ENCODE measurements around the gene STUM. TPM values are rescaled to one million over a fixed set of nuclear protein-coding genes. Genes with fewer than 3 reads are reported as not detected.

The STUM gene
- total and polyA plus RNA-seq, 10 of the 15 experiments (the other 5 are each of a cell fraction or from before 2014, with no cell fraction given) = under 0.01 to 0.15 (median 0.09) TPM; not detected in 5

DNA sequence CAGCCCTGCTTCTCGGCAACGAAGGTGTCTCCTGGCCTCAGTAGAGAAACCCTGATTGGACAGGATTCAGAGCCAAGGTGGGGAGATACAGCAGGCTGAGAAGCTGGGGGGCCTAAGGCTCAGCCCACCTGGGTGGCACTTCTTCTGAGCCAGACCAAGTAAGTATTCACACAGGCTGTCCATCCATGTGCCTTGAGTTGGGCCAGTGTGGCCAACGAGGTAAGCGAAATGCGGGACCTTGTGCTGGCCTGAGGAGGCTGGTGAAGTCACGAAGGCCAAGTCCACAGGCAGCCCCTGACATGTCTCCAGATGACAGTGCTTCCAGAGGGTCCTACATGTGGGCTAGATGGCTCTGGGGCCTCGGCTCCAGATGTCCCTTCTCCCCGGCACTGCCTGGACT lies 99.2 kb downstream of the STUM start:
- H3K9ac ChIP-seq (ENCODE audit: control insufficient read depth, insufficient read depth, low read length) = no peak overlapping the region
- SMC1A ChIA-PET (ENCODE audit: uncharacterized antibody, unreplicated experiment) = no interaction called here
- H3K4me2 ChIP-seq (ENCODE audit: control insufficient read depth, insufficient read depth) = no peak overlapping the region
- CTCF ChIA-PET = interaction anchor here (1.1 kb wide), 1 partner anchor 14 kb away, joined by 3 read pairs; no protein-coding TSS in a partner anchor
- RAD21 ChIA-PET (ENCODE audit: unreplicated experiment) = interaction anchor here (0.6 kb wide), 1 partner anchor 41 kb away, joined by 3 read pairs; no protein-coding TSS in a partner anchor
- FAIRE-seq (no peak), DNase-seq (ENCODE audit: low read depth, low spot score) (no peak), ATAC-seq (no peak)
- H3K79me2 ChIP-seq (ENCODE audit: control insufficient read depth, insufficient read depth, low read length) = no peaks in the 10 kb centered on the region; the same call in none of the 2 replicates
- H2AFZ ChIP-seq (ENCODE audit: control insufficient read depth, low read depth, low read length) = no peak overlapping the region
- 95% methylated on average over 8 of the region's 8 CpGs for WGBS (ENCODE audit: insufficient coverage, insufficient replicate concordance, low lambda C conversion rate, missing lambda C conversion rate)
- in situ Hi-C loops (cut with MboI) = no loop called here
- peaks cover 10 to 19% of the 10 kb centered on the region in 2 experiments; a peak in 3 of 4 replicates for H3K36me3 ChIP-seq (ENCODE audit: control insufficient read depth in 2 of 2, insufficient read depth in 2 of 2, low read length in 1 of 2)
- H3K9me3 ChIP-seq (replicated peaks; ENCODE audit: control insufficient read depth, insufficient read depth, low read length) = no peaks in the 10 kb centered on the region
- H3K4me3 ChIP-seq = no peak overlapping the region
- intact Hi-C loops (cut with micrococcal nuclease; ENCODE audit: unreplicated experiment) = no loop called here
- no TSS peak for BruUV-seq (replicated peaks)
- no peaks in the 10 kb centered on the region for H3K27me3 ChIP-seq (replicated peaks in 1 of 2; ENCODE audit: control insufficient read depth in 2 of 2, insufficient read depth in 2 of 2, low read length in 1 of 2)
- H4K20me1 ChIP-seq (ENCODE audit: control insufficient read depth, insufficient read depth) = no peaks in the 10 kb centered on the region
- H3K4me1 ChIP-seq (ENCODE audit: control insufficient read depth, insufficient read depth, low read length) = peaks cover 23% of the 10 kb centered on the region
- no peak overlapping the region for H3K27ac ChIP-seq (ENCODE audit: control insufficient read depth, insufficient read depth)
- POLR2A ChIA-PET = no interaction called here
- TF ChIP-seq RAD51 (IDR thresholded peaks at IDR 0.05) (no peak), HCFC1 (IDR thresholded peaks at IDR 0.05; ENCODE audit: low read length) (no peak), NBN (IDR thresholded peaks at IDR 0.05) (no peak), MYB (IDR thresholded peaks at IDR 0.05; ENCODE audit: borderline replicate concordance, low read depth, low read length) (no peak), YY1 (IDR thresholded peaks at IDR 0.05; ENCODE audit: low read depth, low read length) (no peak), SMAD5 (IDR thresholded peaks at IDR 0.05; ENCODE audit: low read depth) (no peak), CBFB (IDR thresholded peaks at IDR 0.05; ENCODE audit: low read depth) (no peak), BHLHE40 (IDR thresholded peaks at IDR 0.05; ENCODE audit: borderline replicate concordance in 1 of 2, low read depth in 2 of 2, low read length in 1 of 2) (no peak), PAX8 (IDR thresholded peaks at IDR 0.05) (no peak), MEF2A (IDR thresholded peaks at IDR 0.05; ENCODE audit: insufficient read depth, low read depth, low read length) (no peak), ZNF24 (IDR thresholded peaks at IDR 0.05) (no peak), SMC3 (IDR thresholded peaks at IDR 0.05; ENCODE audit: borderline replicate concordance, low read length) (no peak), JUND (IDR thresholded peaks at IDR 0.05; ENCODE audit: low read depth, low read length) (no peak), NFYA (IDR thresholded peaks at IDR 0.05; ENCODE audit: borderline replicate concordance, low read depth, low read length) (no peak)
- TF ChIP-seq, protein P1, sequence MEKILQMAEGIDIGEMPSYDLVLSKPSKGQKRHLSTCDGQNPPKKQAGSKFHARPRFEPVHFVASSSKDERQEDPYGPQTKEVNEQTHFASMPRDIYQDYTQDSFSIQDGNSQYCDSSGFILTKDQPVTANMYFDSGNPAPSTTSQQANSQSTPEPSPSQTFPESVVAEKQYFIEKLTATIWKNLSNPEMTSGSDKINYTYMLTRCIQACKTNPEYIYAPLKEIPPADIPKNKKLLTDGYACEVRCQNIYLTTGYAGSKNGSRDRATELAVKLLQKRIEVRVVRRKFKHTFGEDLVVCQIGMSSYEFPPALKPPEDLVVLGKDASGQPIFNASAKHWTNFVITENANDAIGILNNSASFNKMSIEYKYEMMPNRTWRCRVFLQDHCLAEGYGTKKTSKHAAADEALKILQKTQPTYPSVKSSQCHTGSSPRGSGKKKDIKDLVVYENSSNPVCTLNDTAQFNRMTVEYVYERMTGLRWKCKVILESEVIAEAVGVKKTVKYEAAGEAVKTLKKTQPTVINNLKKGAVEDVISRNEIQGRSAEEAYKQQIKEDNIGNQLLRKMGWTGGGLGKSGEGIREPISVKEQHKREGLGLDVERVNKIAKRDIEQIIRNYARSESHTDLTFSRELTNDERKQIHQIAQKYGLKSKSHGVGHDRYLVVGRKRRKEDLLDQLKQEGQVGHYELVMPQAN (conservative IDR thresholded peaks at IDR 0.05) = no peak
- TF ChIP-seq, protein P2, sequence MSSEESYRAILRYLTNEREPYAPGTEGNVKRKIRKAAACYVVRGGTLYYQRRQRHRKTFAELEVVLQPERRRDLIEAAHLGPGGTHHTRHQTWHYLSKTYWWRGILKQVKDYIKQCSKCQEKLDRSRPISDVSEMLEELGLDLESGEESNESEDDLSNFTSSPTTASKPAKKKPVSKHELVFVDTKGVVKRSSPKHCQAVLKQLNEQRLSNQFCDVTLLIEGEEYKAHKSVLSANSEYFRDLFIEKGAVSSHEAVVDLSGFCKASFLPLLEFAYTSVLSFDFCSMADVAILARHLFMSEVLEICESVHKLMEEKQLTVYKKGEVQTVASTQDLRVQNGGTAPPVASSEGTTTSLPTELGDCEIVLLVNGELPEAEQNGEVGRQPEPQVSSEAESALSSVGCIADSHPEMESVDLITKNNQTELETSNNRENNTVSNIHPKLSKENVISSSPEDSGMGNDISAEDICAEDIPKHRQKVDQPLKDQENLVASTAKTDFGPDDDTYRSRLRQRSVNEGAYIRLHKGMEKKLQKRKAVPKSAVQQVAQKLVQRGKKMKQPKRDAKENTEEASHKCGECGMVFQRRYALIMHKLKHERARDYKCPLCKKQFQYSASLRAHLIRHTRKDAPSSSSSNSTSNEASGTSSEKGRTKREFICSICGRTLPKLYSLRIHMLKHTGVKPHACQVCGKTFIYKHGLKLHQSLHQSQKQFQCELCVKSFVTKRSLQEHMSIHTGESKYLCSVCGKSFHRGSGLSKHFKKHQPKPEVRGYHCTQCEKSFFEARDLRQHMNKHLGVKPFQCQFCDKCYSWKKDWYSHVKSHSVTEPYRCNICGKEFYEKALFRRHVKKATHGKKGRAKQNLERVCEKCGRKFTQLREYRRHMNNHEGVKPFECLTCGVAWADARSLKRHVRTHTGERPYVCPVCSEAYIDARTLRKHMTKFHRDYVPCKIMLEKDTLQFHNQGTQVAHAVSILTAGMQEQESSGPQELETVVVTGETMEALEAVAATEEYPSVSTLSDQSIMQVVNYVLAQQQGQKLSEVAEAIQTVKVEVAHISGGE (CRISPR knock-in tag; IDR thresholded peaks at IDR 0.05) = no peak
- TF ChIP-seq, protein P3, sequence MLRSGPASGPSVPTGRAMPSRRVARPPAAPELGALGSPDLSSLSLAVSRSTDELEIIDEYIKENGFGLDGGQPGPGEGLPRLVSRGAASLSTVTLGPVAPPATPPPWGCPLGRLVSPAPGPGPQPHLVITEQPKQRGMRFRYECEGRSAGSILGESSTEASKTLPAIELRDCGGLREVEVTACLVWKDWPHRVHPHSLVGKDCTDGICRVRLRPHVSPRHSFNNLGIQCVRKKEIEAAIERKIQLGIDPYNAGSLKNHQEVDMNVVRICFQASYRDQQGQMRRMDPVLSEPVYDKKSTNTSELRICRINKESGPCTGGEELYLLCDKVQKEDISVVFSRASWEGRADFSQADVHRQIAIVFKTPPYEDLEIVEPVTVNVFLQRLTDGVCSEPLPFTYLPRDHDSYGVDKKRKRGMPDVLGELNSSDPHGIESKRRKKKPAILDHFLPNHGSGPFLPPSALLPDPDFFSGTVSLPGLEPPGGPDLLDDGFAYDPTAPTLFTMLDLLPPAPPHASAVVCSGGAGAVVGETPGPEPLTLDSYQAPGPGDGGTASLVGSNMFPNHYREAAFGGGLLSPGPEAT (IDR thresholded peaks at IDR 0.05; ENCODE audit: low read depth) = no peak
- TF ChIP-seq, protein P4, sequence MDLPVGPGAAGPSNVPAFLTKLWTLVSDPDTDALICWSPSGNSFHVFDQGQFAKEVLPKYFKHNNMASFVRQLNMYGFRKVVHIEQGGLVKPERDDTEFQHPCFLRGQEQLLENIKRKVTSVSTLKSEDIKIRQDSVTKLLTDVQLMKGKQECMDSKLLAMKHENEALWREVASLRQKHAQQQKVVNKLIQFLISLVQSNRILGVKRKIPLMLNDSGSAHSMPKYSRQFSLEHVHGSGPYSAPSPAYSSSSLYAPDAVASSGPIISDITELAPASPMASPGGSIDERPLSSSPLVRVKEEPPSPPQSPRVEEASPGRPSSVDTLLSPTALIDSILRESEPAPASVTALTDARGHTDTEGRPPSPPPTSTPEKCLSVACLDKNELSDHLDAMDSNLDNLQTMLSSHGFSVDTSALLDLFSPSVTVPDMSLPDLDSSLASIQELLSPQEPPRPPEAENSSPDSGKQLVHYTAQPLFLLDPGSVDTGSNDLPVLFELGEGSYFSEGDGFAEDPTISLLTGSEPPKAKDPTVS (IDR thresholded peaks at IDR 0.05; ENCODE audit: low read depth, low read length) = no peak
